HCT116 (cell line): ENCODE results near the gene PRMT5. TPM values are rescaled to one million over a fixed set of nuclear protein-coding genes. Genes with fewer than 3 reads are reported as not detected.

ENCODE experiments used
- ATAC-seq: fragments of 200-7000 bp; cut with Tn5 transposase; 2 replicates; pipeline ENCODE4 v1.9.1; 2020; ENCODE audit warnings: mild to moderate bottlenecking, moderate library complexity
- BruUV-seq: library from RNA; stranded (reverse); fragments of 400-500 nt; replicated peaks from 2 replicates; lab custom pipeline; 2021; lab: Mats Ljungman, UMichigan
- CTCF ChIA-PET: fragments of 300-600 bp; sonication (Branson Sonifier 250); formaldehyde crosslinking; loops from one replicate; lab custom pipeline; 2021; ENCODE audit warnings: antibody characterized with exemption; lab: Charles Lee
- POLR2A ChIA-PET: fragments of 300-600, 350-600 bp; sonication (Branson Sonifier 250); formaldehyde crosslinking; loops from one replicate; lab custom pipeline; 2021; ENCODE audit warnings: antibody characterized with exemption; lab: Charles Lee
- RAD21 ChIA-PET, 2 experiments: fragments of 300-600 bp; sonication (Branson Sonifier 250); formaldehyde crosslinking; loops; one replicate each; lab custom pipeline; 2023; ENCODE audit warnings: low total read pairs in 2 of 2; ENCODE audit not compliant: uncharacterized antibody in 2 of 2, unreplicated experiment in 2 of 2, low non-redundant PET in 1 of 2; lab: Charles Lee
- DNase-seq: peaks from one replicate; pipeline ENCODE4 v3.0.0-alpha.2; 2010; ENCODE audit warnings: low read depth, low spot score
- H2AFZ ChIP-seq: fragments of 200-600 bp; shearing (Covaris generic), sonication (generic); 2 replicates; pipeline ENCODE4 v1.6.1; 2017; ENCODE audit warnings: low read depth, mixed run types, mixed read lengths, antibody characterized with exemption, low read length; ENCODE audit not compliant: poor library complexity, severe bottlenecking
- H3K27ac ChIP-seq: 2 replicates; pipeline ENCODE4 v1.5.1; 2012; ENCODE audit warnings: low read depth, low read length
- H3K27me3 ChIP-seq: fragments of 200-600 bp; sonication (generic); 2 replicates; pipeline ENCODE4 v1.6.1; 2016; ENCODE audit warnings: mixed run types, low read length, mixed read lengths; ENCODE audit not compliant: insufficient read depth
- H3K36me3 ChIP-seq, 2 experiments: fragments of 200-500 bp in 1 of 2; fragments of 200-600 bp in 1 of 2; sonication (Bioruptor generic) in 1 of 2; sonication (generic) in 1 of 2; 2 replicates each; pipeline versions ENCODE4 v1.5.1 to v1.6.1; 2014 to 2016; ENCODE audit warnings: low read length in 2 of 2, inconsistent platforms in 1 of 2, mixed read lengths in 1 of 2, mixed run types in 1 of 2; ENCODE audit not compliant: insufficient read depth in 2 of 2, control insufficient read depth in 1 of 2
- H3K4me1 ChIP-seq, 2 experiments: fragments of 200-600 bp in 1 of 2; sonication (generic) in 1 of 2; 2 replicates each; pipeline versions ENCODE4 v1.5.1 to v1.6.1; 2012 to 2017; ENCODE audit warnings: low read length in 2 of 2, inconsistent platforms in 1 of 2, mild to moderate bottlenecking in 1 of 2, mixed read lengths in 1 of 2, mixed run types in 1 of 2, moderate library complexity in 1 of 2; ENCODE audit not compliant: insufficient read depth in 2 of 2, control insufficient read depth in 1 of 2
- H3K4me2 ChIP-seq: fragments of 200-600 bp; sonication (generic); 2 replicates; pipeline ENCODE4 v1.6.1; 2017; ENCODE audit warnings: mixed run types, low read length, mixed read lengths
- H3K4me3 ChIP-seq, 2 experiments: fragments of 200-600 bp in 1 of 2; sonication (generic) in 1 of 2; replicated peaks in 1 of 2; 2 replicates each; pipeline ENCODE4 v1.5.1; 2011 to 2016; ENCODE audit warnings: low read length in 2 of 2, control low read depth in 1 of 2, low read depth in 1 of 2, mild to moderate bottlenecking in 1 of 2, mixed read lengths in 1 of 2, mixed run types in 1 of 2
- H3K79me2 ChIP-seq: fragments of 200-600 bp; sonication (generic); 2 replicates; pipeline ENCODE4 v1.6.1; 2017; ENCODE audit warnings: mild to moderate bottlenecking, mixed run types, low read length, moderate library complexity, mixed read lengths; ENCODE audit not compliant: insufficient read depth
- H3K9ac ChIP-seq: fragments of 200-600 bp; sonication (generic); 2 replicates; pipeline ENCODE4 v1.6.1; 2016; ENCODE audit warnings: low read length, mixed read lengths
- H3K9me2 ChIP-seq: fragments of 200-600 bp; sonication (generic), shearing (Covaris generic); 2 replicates; pipeline ENCODE4 v1.6.1; 2017; ENCODE audit warnings: mixed run types, mild to moderate bottlenecking, moderate library complexity; ENCODE audit not compliant: insufficient read depth
- H3K9me3 ChIP-seq, 2 experiments: fragments of 200-500 bp in 1 of 2; fragments of 200-600 bp in 1 of 2; sonication (Bioruptor generic) in 1 of 2; sonication (generic) in 1 of 2; 2 replicates each; pipeline ENCODE4 v1.6.1; 2014 to 2017; ENCODE audit warnings: low read length in 2 of 2, mixed read lengths in 2 of 2, inconsistent platforms in 1 of 2, low read depth in 1 of 2, mild to moderate bottlenecking in 1 of 2, mixed run types in 1 of 2, moderate library complexity in 1 of 2; ENCODE audit not compliant: control insufficient read depth in 1 of 2, insufficient read depth in 1 of 2
- H4K20me1 ChIP-seq: fragments of 200-600 bp; sonication (generic), shearing (Covaris generic); 2 replicates; pipeline ENCODE4 v1.6.1; 2017; ENCODE audit warnings: mixed run types, mild to moderate bottlenecking, moderate library complexity; ENCODE audit not compliant: insufficient read depth
- ELF1 ChIP-seq: IDR thresholded peaks from 2 replicates; pipeline ENCODE4 v1.6.1; 2012; ENCODE audit warnings: low read depth, borderline replicate concordance
- POLR2A ChIP-seq: IDR thresholded peaks from 2 replicates; pipeline ENCODE4 v1.7.0; 2011; ENCODE audit warnings: borderline replicate concordance; ENCODE audit not compliant: insufficient read depth, insufficient read length; ENCODE audit errors: extremely low read depth
- POLR2AphosphoS5 ChIP-seq: IDR thresholded peaks from 2 replicates; pipeline ENCODE4 v1.6.1; 2011; ENCODE audit warnings: mild to moderate bottlenecking, low read depth, low read length, moderate library complexity
- YY1 ChIP-seq: IDR thresholded peaks from 2 replicates; pipeline ENCODE4 v1.6.1; 2011; ENCODE audit warnings: low read length, low read depth, moderate library complexity, mild to moderate bottlenecking; ENCODE audit not compliant: insufficient replicate concordance; ENCODE audit errors: extremely low read depth
- ZFX ChIP-seq: fragments of 450-650 bp; IDR thresholded peaks from 2 replicates; pipeline ENCODE4 v1.6.1; 2017
- intact Hi-C: fragments of 100-400 bp; cut with micrococcal nuclease; formaldehyde crosslinking; loops from 2 replicates; pipeline ENCODE4 v1.10.0; 2022
- total RNA-seq: library from RNA; stranded (reverse); gene quantifications from one replicate; pipeline ENCODE4 v1.2.1, GENCODE V29; 2021; ENCODE audit not compliant: unreplicated experiment

The PRMT5 gene
- total RNA-seq, 1 experiment from 2014 or later = 186 TPM

DNA sequence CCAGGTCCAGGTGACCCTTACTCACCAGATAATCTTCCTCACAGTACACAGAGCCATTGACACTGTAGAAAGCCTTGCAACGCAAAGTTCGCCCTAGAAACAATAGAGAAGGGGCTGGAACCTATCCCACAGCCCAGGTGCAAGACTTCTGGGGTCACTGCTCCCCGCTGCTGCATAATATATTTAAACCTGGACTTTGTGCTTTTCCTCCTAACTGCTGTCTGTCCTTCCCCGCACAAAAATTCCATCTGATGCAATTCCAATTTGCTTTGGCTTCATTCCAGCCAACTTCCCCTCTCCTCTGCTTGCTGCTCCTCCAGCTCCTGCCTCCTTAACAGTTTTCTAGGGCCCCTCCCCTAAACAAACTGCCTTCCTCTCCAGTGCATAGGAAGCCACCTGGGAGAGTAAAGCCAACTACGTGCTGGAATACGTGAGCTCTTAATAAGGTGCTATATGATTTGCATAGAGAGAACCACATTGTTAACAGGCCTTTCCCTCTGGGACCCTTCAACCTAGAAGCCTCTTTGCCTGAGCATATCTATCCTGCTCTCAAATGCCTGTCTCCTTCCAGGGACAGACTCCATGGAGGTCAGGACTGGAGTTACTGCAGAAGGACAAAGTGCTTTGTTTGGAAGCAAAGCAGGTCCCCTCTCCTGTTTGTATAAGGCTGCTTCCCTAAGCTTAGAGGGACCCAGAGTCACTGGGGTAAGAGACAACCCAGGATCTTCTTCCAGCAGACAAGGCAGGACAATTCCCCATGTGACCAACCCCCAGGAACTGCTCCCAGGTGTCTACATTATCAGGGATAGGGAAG is 47.7 kb upstream of the PRMT5 start (continued):
- TF ChIP-seq YY1 = no peak

DNA sequence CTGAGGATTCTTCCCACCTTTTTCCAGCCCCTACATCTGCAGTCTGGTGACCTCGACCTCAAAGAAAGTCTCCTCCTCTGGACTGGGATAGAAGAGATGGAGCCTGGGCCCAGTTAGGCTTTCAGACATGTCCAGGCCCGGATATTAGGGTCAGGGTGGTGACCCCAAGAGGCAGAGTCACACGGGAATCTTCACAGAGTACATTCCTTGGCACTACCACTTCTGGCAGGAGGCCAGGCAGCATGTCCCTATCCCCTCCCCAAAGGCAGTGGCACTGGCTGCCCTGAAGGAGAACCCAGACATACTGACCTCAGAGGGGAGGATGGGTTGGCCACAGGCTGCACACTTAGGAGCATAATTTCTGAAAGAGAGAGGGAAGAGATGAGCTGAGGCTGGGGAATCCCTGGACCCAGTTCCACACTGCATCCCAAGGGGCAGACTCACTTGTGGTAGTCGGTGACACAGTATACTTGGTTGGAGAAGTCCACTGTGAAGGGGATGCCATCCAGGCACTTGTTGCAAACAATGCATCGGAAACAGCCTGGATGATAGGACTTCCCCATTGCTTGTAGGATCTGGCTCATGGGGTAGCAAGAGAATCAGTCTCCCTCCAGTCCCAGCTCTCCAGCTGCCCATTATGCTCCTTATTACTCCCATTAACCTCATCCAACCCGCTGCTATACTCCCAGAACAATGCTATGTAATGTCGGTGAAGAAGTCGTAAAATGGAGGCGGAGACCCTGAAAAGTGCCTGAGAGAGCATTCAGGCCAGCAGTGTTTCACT is 45.5 kb upstream of the PRMT5 start:
- Histone ChIP-seq H3K27me3 (no peaks in the 10 kb centered on the region), H3K4me2 (no peak overlapping the region), H3K36me3 (peaks cover 2 to 35% of the 10 kb centered on the region in 2 experiments; a peak in 2 of 4 replicates), H2AFZ (no peak overlapping the region), H3K4me3 (no peak overlapping the region), H3K9ac (no peak overlapping the region), H4K20me1 (no peaks in the 10 kb centered on the region), H3K27ac (peak overlapping the region; percentile 36), H3K9me2 (no peaks in the 10 kb centered on the region), H3K9me3 (no peaks in the 10 kb centered on the region), H3K79me2 (peaks cover 27% of the 10 kb centered on the region), H3K4me1 (peaks cover 49 to 52% of the 10 kb centered on the region in 2 experiments)
- ATAC-seq = no peak
- ChIA-PET RAD21 (no interaction called here), CTCF (interaction anchor here (0.8 to 2.3 kb wide), 3 partner anchors 18 to 83 kb away, joined by 3 to 6 read pairs (median 6); partner anchors contain the start of gene HAUS4), POLR2A (no interaction called here)
- intact Hi-C loops = no loop called here
- no peak for DNase-seq
- no peak for TF ChIP-seq POLR2AphosphoS5
- no peak for TF ChIP-seq ZFX
- no peak for TF ChIP-seq ELF1
- TF ChIP-seq POLR2A = no peak
- TF ChIP-seq YY1 = no peak
- BruUV-seq = no TSS peak
